A549 (cell line): ENCODE data around the gene OR51G2.

Experiments
- CEBPB ChIP-seq, 2 experiments: fragments of >200 bp in 1 of 2; sonication (Bioruptor Twin) in 1 of 2; formaldehyde crosslinking in 1 of 2; IDR thresholded peaks; 2 replicates each; pipeline ENCODE4 v1.6.1; 2012 to 2016
- CTCF ChIP-seq: fragments of >200 bp; sonication (Bioruptor Twin); formaldehyde crosslinking; IDR thresholded peaks from 3 replicates; pipeline ENCODE4 v1.5.1; 2016
- HDAC2 ChIP-seq: fragments of 200-600 bp; sonication (generic); IDR thresholded peaks from 2 replicates; pipeline ENCODE4 v1.6.1; 2016
- HMGXB4 ChIP-seq: fragments of 250-450 bp; sonication (Bioruptor Pico); IDR thresholded peaks from 2 replicates; pipeline ENCODE4 v1.5.0; 2021; ENCODE audit warnings: mild to moderate bottlenecking, moderate library complexity, borderline replicate concordance
- JUN ChIP-seq, 2 experiments: fragments of >200 bp; sonication (Bioruptor Twin); formaldehyde crosslinking; IDR thresholded peaks; 2 replicates in 1 of 2; 3 replicates in 1 of 2; pipeline ENCODE4 v1.6.1; 2016 to 2017
- POLR2A ChIP-seq: IDR thresholded peaks from 2 replicates; pipeline ENCODE4 v1.6.1; 2012; ENCODE audit warnings: mild to moderate bottlenecking, low read length
- RAD21 ChIP-seq, 2 experiments: fragments of >200 bp in 1 of 2; sonication (Bioruptor Twin) in 1 of 2; formaldehyde crosslinking in 1 of 2; IDR thresholded peaks in 1 of 2; conservative IDR thresholded peaks in 1 of 2; 2 replicates in 1 of 2; 3 replicates in 1 of 2; pipeline ENCODE4 v1.6.1; 2012 to 2018; ENCODE audit warnings: inconsistent platforms in 1 of 2

- TF ChIP-seq CTCF (no peak), CEBPB (IDR thresholded peaks at IDR 0.05) (no peak), RAD21 (conservative IDR thresholded peaks at IDR 0.05 in 1 of 2, IDR thresholded peaks at IDR 0.05 in 1 of 2) (no peak), JUN (IDR thresholded peaks at IDR 0.05) (no peak), POLR2A (no peak), HMGXB4 (CRISPR knock-in tag) (no peak), HDAC2 (no peak)
Observed at GRCh38 chr11:4922304-4922703, 3.2 kb upstream of the OR51G2 start.
